ENCODE results near the gene COL6A3. TPM values are rescaled to one million over a fixed set of nuclear protein-coding genes. Genes with fewer than 3 reads are reported as not detected.

Gene COL6A3
- total RNA-seq, 1 donor from 2014 or later = 645 TPM

GRCh38 chr2:237430861-237431260, 16.9 kb upstream of the COL6A3 start:
- Mint-ChIP-seq H3K4me3 (no peak overlapping the region), H3K4me1 (peaks cover 23% of the 10 kb centered on the region), H3K27ac (no peak overlapping the region), H3K27me3 (ENCODE audit: low read depth) (peaks cover 5% of the 10 kb centered on the region), H3K9me3 (no peaks in the 10 kb centered on the region), H3K36me3 (no peaks in the 10 kb centered on the region)
- DNase-seq (ENCODE audit: low spot score in 2 of 2, unreplicated experiment in 2 of 2) = no peak
- no peak for TF ChIP-seq CTCF (IDR thresholded peaks at IDR 0.05; ENCODE audit: unreplicated experiment)

GRCh38 chr2:237429753-237430152, 15.8 kb upstream of the COL6A3 start:
- H3K4me3 Mint-ChIP-seq = no peak overlapping the region
- H3K27ac Mint-ChIP-seq = no peak overlapping the region
- no peaks in the 10 kb centered on the region for H3K36me3 Mint-ChIP-seq
- no peak for DNase-seq (ENCODE audit: low spot score in 2 of 2, unreplicated experiment in 2 of 2)
- peaks cover 5% of the 10 kb centered on the region for H3K27me3 Mint-ChIP-seq (ENCODE audit: low read depth)
- TF ChIP-seq CTCF (IDR thresholded peaks at IDR 0.05; ENCODE audit: unreplicated experiment) = no peak
- peaks cover 24% of the 10 kb centered on the region for H3K4me1 Mint-ChIP-seq
- no peaks in the 10 kb centered on the region for H3K9me3 Mint-ChIP-seq

GRCh38 chr2:237427769-237428506, 14.0 kb upstream of the COL6A3 start:
- H3K9me3 Mint-ChIP-seq = no peaks in the 10 kb centered on the region
- H3K4me1 Mint-ChIP-seq = peaks cover 31% of the 10 kb centered on the region

GRCh38 chr2:237426517-237426916, 12.6 kb upstream of the COL6A3 start:
- DNase-seq (ENCODE audit: low spot score in 2 of 2, unreplicated experiment in 2 of 2) = no peak
- Mint-ChIP-seq H3K4me3 (no peak overlapping the region), H3K9me3 (no peaks in the 10 kb centered on the region), H3K4me1 (peaks cover 29% of the 10 kb centered on the region), H3K27ac (no peak overlapping the region), H3K27me3 (ENCODE audit: low read depth) (peaks cover 7% of the 10 kb centered on the region), H3K36me3 (no peaks in the 10 kb centered on the region)
- TF ChIP-seq CTCF (IDR thresholded peaks at IDR 0.05; ENCODE audit: unreplicated experiment) = no peak

More at GRCh38 chr2:237427769-237428506, 14.0 kb upstream of the COL6A3 start:
- peaks cover 5% of the 10 kb centered on the region for H3K27me3 Mint-ChIP-seq (ENCODE audit: low read depth)
- no peak overlapping the region for H3K27ac Mint-ChIP-seq
- no peaks in the 10 kb centered on the region for H3K36me3 Mint-ChIP-seq
- no peak overlapping the region for H3K4me3 Mint-ChIP-seq
- no peak for DNase-seq (ENCODE audit: low spot score in 2 of 2, unreplicated experiment in 2 of 2)
- TF ChIP-seq CTCF (IDR thresholded peaks at IDR 0.05; ENCODE audit: unreplicated experiment) = no peak

- H3K4me3 Mint-ChIP-seq = no peak overlapping the region
- peak overlapping the region; percentile 80 for H3K27ac Mint-ChIP-seq
- no peaks in the 10 kb centered on the region for H3K9me3 Mint-ChIP-seq
- no peak for TF ChIP-seq CTCF (IDR thresholded peaks at IDR 0.05; ENCODE audit: unreplicated experiment)
- peaks cover 32% of the 10 kb centered on the region for H3K4me1 Mint-ChIP-seq
- H3K36me3 Mint-ChIP-seq = no peaks in the 10 kb centered on the region
- H3K27me3 Mint-ChIP-seq (ENCODE audit: low read depth) = peaks cover 11% of the 10 kb centered on the region
- DNase-seq (ENCODE audit: low spot score in 2 of 2, unreplicated experiment in 2 of 2) = no peak
Measured at GRCh38 chr2:237425320-237425719, 11.4 kb upstream of the COL6A3 start.
